ENCODE data around the gene PNPLA8.

DNA sequence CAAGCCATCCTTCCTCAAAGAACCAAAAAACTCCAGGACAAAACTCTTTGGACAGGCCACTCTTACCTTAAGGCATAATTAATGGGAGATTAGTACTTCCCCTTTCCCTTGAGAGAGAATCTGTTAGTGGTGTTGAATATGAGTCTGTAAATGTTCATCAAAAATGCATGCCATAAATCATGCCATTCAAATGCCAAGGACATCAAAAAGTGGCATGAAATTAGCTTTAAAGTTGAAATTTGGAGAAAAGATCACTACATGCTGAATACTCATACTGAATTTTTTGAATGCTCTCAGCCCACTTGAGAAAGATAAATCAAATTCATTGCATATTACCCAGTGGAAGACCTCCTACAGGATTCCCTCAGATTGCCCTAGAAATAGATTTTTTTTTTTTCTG lies 76.4 kb downstream of the PNPLA8 start:
- TF ChIP-seq, protein P1, sequence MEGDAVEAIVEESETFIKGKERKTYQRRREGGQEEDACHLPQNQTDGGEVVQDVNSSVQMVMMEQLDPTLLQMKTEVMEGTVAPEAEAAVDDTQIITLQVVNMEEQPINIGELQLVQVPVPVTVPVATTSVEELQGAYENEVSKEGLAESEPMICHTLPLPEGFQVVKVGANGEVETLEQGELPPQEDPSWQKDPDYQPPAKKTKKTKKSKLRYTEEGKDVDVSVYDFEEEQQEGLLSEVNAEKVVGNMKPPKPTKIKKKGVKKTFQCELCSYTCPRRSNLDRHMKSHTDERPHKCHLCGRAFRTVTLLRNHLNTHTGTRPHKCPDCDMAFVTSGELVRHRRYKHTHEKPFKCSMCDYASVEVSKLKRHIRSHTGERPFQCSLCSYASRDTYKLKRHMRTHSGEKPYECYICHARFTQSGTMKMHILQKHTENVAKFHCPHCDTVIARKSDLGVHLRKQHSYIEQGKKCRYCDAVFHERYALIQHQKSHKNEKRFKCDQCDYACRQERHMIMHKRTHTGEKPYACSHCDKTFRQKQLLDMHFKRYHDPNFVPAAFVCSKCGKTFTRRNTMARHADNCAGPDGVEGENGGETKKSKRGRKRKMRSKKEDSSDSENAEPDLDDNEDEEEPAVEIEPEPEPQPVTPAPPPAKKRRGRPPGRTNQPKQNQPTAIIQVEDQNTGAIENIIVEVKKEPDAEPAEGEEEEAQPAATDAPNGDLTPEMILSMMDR (conservative IDR thresholded peaks at IDR 0.05 in 1 of 2, IDR thresholded peaks at IDR 0.05 in 1 of 2; ENCODE audit: extremely low read depth in 1 of 2, insufficient read depth in 1 of 2, low read depth in 1 of 2, low read length in 2 of 2) = no peak
- TF ChIP-seq EZH2 (IDR thresholded peaks at IDR 0.05; ENCODE audit: borderline replicate concordance, low read length) = no peak

Measured in mammary epithelial cell (primary cell).